GF-D8 (cell line): ENCODE data around the gene PBOV1.
"Not testable (repeated sequence)": the region's sequence is repeated elsewhere in the genome, so short reads cannot be mapped to it uniquely, and the experiment has no call there.

ENCODE experiments used
- DNase-seq: peaks from one replicate; lab custom pipeline; 2025; lab: John Stamatoyannopoulos, UW

Gene PBOV1

DNA sequence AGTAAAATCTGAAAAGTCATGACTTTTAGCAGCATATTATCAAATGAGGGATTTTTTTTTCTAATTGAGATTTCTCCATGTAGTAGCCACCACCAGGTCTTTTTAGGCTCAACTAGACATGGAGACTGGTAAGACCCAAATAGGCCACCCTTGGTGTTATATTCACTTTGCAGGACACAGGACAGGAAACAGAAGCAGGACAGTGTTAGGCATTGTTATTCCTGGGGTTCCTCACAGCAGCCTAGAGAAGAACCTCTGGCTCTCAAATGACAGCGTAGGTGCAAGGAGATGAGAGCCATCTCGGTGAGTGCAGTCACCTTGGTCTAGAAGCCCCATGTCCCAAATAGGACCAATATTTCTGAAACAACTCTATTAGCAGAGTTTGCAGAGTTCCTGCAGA is 19.2 kb upstream of the PBOV1 start:
- DNase-seq = no peak

DNA sequence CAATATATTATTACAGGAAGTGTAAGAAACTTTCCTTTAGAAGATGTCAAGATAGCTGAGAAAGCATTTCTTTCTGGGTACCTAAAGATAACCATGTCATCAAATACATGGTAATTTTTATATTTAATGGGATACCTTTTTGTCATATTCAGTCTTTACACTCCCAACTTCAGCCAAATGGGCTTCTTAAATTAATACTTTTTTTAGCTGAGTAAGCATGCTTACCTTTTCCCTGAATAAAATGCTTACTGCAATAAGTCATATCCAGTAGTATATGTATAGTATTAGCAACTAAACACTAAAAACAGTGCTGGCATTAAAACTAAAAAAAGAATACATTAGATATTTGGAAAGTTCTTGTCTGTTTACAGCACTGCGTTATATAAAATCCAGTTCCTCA is 17.4 kb upstream of the PBOV1 start:
- no peak for DNase-seq

DNA sequence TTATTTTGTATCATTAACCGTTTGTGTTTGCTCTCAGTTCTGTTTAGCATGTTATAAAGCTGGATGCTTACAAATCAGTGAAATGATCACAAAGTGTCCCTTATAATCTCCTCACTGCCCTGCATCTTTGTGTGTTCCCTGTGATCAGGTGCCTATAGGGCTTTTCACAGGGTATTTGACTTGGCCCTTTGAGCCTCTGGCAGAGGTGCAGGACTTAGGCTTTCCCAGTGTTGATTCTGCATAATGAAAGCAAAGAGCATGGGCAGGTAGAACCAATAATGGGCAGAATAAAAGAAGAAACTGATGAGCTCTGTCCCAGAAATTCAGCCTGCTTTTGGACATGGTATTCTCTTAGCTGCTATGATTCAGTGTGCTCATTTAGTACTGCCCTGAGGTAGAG is 16.9 kb upstream of the PBOV1 start:
- DNase-seq = no peak

DNA sequence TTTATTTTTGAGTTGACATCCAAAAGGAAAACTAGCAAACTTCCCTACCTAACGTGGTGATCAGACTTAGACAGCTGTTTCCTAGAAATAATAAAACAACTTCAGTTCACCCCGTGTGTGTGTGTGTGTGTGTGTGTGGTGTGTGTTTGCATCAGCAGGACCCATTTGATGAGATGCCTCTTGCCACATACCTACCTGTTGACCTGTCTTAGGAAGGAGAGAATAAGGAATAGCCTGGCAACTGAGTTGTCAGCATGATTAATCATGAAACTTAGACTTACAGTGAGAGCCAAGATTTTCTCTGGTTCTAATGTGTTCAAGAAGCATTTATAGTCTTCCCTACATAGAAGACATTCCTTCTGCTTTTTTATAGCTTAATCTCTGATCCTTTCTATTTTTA is 16.1 kb upstream of the PBOV1 start:
- DNase-seq = no peak

GRCh38 chr6:138231381-138231886 is 13.1 kb upstream of the PBOV1 start:
- DNase-seq = no peak

- DNase-seq = no peak
Measured at GRCh38 chr6:138230759-138231380, 12.6 kb upstream of the PBOV1 start.

- no peak for DNase-seq
Measured at GRCh38 chr6:138230221-138230620, 11.9 kb upstream of the PBOV1 start.

DNA sequence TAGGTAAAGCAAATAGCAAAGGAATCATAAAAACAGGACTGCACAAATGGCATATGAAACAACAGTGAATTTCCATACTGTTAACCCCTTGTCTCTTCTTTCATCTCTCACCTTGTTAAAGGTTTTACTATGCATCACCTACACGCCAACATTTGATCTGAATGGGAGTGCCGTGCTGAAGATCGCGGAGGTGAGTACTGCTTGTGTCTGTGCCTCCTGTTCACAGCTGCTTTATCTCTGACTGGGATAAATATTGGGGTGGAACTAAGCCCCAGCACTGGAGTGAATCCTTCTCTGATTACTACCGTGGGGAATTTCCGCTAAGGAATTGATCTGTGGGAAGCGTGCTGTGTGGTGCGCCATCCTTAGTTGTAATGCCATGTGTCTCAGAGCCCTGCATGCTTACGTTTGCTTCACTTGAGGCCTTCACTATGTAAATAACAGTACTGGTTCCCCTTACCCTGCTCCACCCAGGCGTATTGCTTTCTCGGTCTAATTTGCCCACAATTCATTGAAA is 11.4 kb upstream of the PBOV1 start:
- no peak for DNase-seq

DNA sequence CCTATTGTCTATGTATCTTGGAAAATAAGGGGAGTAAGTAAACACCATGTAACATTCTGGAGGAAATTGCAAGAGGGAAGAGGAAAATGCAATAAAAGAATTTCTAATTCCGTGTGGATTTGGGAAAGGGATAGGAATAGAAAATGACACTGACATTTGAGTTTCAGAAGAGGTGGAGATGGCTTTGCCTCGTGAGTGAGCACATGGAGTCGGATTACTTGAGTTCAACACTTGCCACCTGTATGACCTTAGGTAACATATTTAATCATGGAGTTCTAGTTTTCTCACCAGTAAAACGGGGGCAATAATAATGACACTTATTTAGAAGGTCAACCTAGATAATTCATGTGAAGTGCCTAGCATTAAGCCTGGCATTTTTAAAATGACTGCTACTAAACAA is 10.8 kb upstream of the PBOV1 start:
- DNase-seq = no peak

DNA sequence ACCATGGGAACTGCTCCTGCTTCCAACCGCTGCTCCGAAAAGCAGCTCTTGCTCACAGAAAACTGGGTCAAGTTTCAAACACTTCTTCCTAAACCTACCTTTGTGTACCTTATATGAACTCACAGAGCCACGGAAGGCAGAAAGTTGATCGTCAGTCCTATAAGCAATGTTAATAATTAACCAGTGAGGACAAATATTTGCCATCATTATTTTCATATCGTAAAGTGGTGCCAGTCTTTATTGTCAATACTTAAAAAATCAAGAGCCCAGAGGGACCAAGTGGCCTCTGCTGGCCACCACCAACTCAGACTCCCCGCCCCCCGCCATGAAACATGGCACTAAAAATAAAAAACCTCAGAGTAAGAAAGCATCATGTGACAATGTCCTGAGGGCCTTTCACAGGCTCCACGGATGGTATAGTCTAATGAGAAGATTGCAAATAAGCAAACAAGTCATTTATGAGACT is 9.1 kb upstream of the PBOV1 start:
- DNase-seq = no peak

- DNase-seq = no peak
Measured at GRCh38 chr6:138226700-138227315, 8.5 kb upstream of the PBOV1 start.

DNA sequence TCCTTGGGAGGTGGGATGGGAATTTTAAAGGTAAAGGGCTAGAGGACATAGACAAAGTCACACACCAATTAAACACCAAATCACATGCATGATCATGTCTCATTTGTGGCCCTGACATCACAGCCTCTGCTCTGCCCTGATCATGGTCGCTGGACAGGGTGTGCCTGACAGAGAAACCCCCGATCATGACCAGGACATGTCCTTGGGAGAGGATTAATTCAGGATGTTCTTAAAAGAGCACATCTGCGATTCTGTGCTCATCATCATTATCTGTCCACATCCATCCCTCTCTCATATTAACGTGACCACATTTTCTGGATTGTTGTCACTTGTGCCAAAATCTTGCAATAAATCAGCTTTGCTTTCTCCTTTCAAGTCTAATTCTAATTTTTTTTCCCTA is 7.7 kb upstream of the PBOV1 start:
- no peak for DNase-seq

DNA sequence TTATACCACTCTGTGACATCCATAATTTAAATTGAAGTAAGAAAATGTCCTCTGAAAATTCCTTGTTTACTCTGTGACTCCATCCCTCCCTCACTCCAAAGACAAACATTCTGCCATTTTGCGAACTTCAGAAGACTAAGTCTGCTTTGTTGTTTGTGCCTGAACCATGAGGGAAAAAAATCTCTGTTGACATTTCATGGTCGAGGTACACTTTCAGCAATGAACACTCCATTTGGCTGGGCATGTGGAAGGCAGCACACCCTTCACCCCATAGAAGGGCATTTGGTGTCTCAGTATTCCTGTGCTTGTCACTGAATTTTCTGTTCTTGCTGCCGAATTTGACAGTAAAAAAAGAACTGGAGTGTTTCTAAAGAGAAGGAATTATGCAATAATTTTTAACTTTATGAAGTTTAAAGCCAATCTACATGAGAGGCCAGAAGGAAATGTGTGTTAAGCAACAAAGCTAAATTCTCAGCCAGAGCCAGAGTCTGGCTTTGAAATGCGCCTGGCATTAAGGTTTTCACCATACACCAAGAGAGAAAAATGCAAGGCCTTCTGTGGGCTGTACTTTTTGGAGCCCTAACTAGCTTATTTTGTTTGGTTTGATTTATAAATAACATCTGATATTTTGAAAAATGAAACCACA is 4.7 kb upstream of the PBOV1 start:
- no peak for DNase-seq

DNA sequence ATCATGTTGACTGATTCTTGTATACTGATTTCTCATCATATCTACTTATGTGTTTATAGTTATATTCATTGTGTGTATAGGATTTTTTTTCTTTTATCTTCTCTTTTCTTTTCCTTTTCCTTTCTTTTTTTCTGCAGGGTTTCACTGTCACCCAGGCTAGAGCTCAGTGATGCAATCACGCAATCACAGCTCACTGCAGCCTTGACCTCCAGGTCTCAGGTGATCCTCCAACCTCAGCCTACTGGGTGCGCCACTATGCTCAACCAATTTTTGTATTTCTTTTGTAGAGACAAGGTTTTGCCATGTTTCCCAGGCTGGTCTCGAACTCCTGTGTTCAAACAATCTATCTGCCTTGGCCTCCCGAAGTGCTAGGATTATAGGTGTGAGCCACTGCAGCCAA is 1.6 kb upstream of the PBOV1 start:
- no peak for DNase-seq

- DNase-seq = no peak
Measured at GRCh38 chr6:138219398-138219797, 1.1 kb upstream of the PBOV1 start.

- no peak for DNase-seq
Measured at GRCh38 chr6:138215093-138215782, 3.1 kb downstream of the PBOV1 start.

- not testable (repeated sequence) for DNase-seq
Measured at GRCh38 chr6:138212530-138212929, 5.8 kb downstream of the PBOV1 start.

DNA sequence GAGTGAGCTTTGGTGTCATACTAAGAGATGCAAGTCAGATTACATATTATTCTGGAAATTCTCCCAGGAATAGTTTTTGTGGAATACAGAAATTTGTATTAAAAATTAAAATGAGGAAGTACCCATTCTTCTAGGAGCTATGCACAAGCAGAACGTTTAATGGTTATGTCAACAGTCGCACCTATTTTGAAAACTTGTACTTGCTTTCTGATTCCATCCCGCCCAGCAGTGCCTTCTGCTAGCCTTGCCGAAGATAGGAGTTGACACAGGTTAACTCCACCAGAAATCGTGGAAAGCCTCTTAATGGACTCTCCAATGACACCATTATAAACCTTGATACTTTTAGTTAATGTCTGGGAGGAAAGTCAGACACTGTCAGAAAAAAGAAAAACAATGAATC is 6.7 kb downstream of the PBOV1 start:
- no peak for DNase-seq

- DNase-seq = no peak
Measured at GRCh38 chr6:138211048-138211581, 7.2 kb downstream of the PBOV1 start.

DNA sequence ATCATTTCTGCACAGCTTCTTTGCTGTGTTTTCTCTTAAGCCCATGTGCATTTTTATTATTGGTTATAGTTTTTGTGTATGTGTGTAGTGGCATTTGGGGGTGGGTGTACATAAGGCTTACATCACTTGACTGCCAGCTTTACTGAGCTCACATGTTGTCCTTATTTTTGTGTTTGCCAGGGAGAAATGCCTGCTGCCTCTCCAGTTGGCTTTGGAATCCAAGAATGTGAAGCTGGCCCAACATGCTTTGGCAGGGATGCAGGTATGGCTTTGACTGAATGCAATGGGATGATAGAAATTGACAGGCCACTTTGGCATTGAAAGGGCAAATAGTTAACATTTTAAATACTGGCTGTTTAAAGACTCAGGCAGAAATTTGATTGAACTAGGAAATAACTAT is 11.4 kb downstream of the PBOV1 start:
- DNase-seq = no peak

DNA sequence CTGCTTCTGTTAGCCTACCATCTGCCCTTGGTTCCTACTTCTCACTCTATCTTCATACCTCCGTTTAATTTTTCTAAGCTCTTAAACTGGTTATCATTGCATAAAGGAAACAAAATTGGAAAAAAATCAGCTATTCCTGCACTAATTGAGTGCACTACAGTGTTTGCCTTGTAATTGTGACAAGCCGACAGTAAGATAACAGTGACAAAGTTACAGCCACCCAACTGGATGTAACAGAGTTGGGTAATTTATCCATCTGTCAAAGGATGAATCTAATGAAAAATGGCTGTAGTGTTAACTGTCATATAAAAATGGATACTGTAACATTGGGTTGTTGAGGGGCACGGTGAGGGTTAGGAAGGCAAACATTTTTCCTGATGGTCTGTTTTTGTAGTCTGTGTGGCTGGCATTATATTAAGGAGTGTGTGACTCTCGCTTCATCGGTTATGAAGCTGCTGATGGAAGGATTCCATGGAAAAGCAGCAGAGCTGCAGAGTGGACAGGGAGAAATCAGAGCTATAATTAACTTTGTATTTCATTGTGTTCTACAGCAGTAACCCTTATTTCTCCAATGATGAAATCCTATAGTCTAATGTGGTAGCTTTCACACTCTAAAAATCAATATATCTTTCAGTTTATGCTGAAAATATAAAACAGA is 12.7 kb downstream of the PBOV1 start:
- DNase-seq = no peak
